Left lobe of liver (tissue), 2 donors: ENCODE results near the gene ARID5B. TPM values are rescaled to one million over a fixed set of nuclear protein-coding genes. Genes with fewer than 3 reads are reported as not detected.
A peak's percentile ranks its signal among the peaks of the same experiment; 100 is the strongest.
"Not testable (repeated sequence)": the region's sequence is repeated elsewhere in the genome, so short reads cannot be mapped to it uniquely, and the experiment has no call there.

ENCODE experiments used
- ATAC-seq: fragments of 200-7000 bp; cut with Tn5 transposase; one replicate; pipeline ENCODE4 v1.9.1; 2020; ENCODE audit warnings: mild to moderate bottlenecking, moderate library complexity
- DNase-seq: peaks from one replicate; pipeline ENCODE4 v3.0.0-alpha.2; 2020; ENCODE audit warnings: low spot score
- total RNA-seq: library from RNA; stranded (reverse); gene quantifications from one replicate; pipeline ENCODE4 v1.2.1, GENCODE V29; 2021
- donor health status: DM: no; HTN: no; CAD: no; lungs with moderate emphysema.
- donor health status: DM: no; HTN: yes; CAD: no.

The ARID5B gene
- total RNA-seq, 1 donor from 2014 or later, result 3.8 TPM

- no peak for ATAC-seq
These were observed 58.3 kb downstream of the ARID5B start for GRCh38 chr10:61959814-61960213.

GRCh38 chr10:61960396-61961120, 59.1 kb downstream of the ARID5B start:
- DNase-seq (no peak), ATAC-seq (no peak)

More at GRCh38 chr10:61959814-61960213, 58.3 kb downstream of the ARID5B start:
- DNase-seq, result no peak

- ATAC-seq (no peak), DNase-seq (no peak)
These were observed 59.8 kb downstream of the ARID5B start for GRCh38 chr10:61961278-61961677.

GRCh38 chr10:61962971-61963370, 61.5 kb downstream of the ARID5B start:
- DNase-seq (no peak), ATAC-seq (no peak)

GRCh38 chr10:61963669-61964058, 62.2 kb downstream of the ARID5B start:
- peak; percentile 69 for ATAC-seq

GRCh38 chr10:61964059-61964709, 62.7 kb downstream of the ARID5B start:
- ATAC-seq, result peak; percentile 74
- no peak for DNase-seq

More at GRCh38 chr10:61963669-61964058, 62.2 kb downstream of the ARID5B start:
- no peak for DNase-seq

- ATAC-seq (peak; percentile 70), DNase-seq (no peak)
These were observed 63.6 kb downstream of the ARID5B start for GRCh38 chr10:61964949-61965702.

GRCh38 chr10:61965703-61966395, 64.3 kb downstream of the ARID5B start:
- DNase-seq, result no peak

GRCh38 chr10:61967298-61967697, 65.8 kb downstream of the ARID5B start:
- ATAC-seq, result no peak
- DNase-seq, result no peak

More at GRCh38 chr10:61965703-61966395, 64.3 kb downstream of the ARID5B start:
- no peak for ATAC-seq

GRCh38 chr10:61970182-61971002, 68.9 kb downstream of the ARID5B start:
- ATAC-seq (peak; percentile 59), DNase-seq (no peak)

GRCh38 chr10:61971003-61971325, 69.5 kb downstream of the ARID5B start:
- ATAC-seq (no peak), DNase-seq (no peak)

GRCh38 chr10:61973169-61973568, 71.7 kb downstream of the ARID5B start:
- ATAC-seq, result no peak
- no peak for DNase-seq

GRCh38 chr10:61973906-61974305, 72.4 kb downstream of the ARID5B start:
- DNase-seq (no peak), ATAC-seq (no peak)

- no peak for DNase-seq
These were observed 73.3 kb downstream of the ARID5B start for GRCh38 chr10:61974601-61975390.

GRCh38 chr10:61975391-61975932, 74.0 kb downstream of the ARID5B start:
- DNase-seq (no peak), ATAC-seq (no peak)

More at GRCh38 chr10:61974601-61975390, 73.3 kb downstream of the ARID5B start:
- ATAC-seq, result no peak

- not testable (repeated sequence) for DNase-seq, ATAC-seq
These were observed 75.6 kb downstream of the ARID5B start for GRCh38 chr10:61976951-61977721.

- ATAC-seq, result peak; percentile 55
- DNase-seq, result no peak
These were observed 77.5 kb downstream of the ARID5B start for GRCh38 chr10:61978965-61979364.

- DNase-seq, result no peak
- no peak for ATAC-seq
These were observed 80.0 kb downstream of the ARID5B start for GRCh38 chr10:61981460-61981859.
